GM10248 (cell line): ENCODE measurements around the gene B3GLCT.

Experiments
- CTCF ChIA-PET: fragments of 300-600 bp; sonication (Branson Sonifier 250); formaldehyde crosslinking; extraction: SDS; loops from one replicate; lab custom pipeline; 2021; ENCODE audit warnings: antibody characterized with exemption; lab: Yijun Ruan, JAX
- POLR2A ChIA-PET: fragments of 350-650 bp; sonication (Branson Sonifier 250); formaldehyde crosslinking; extraction: SDS; loops from one replicate; lab custom pipeline; 2020; ENCODE audit warnings: antibody characterized with exemption; lab: Yijun Ruan, JAX
- DNase-seq: peaks from one replicate; pipeline ENCODE4 v3.0.0; 2012; ENCODE audit errors: extremely low spot score
- TF ChIP-seq, protein P1 (sequence below): IDR thresholded peaks from 2 replicates; pipeline ENCODE4 v1.5.1; 2012; ENCODE audit warnings: mild to moderate bottlenecking, low read depth; ENCODE audit errors: extremely low read depth, missing control alignments, control extremely low read depth

Gene B3GLCT

DNA sequence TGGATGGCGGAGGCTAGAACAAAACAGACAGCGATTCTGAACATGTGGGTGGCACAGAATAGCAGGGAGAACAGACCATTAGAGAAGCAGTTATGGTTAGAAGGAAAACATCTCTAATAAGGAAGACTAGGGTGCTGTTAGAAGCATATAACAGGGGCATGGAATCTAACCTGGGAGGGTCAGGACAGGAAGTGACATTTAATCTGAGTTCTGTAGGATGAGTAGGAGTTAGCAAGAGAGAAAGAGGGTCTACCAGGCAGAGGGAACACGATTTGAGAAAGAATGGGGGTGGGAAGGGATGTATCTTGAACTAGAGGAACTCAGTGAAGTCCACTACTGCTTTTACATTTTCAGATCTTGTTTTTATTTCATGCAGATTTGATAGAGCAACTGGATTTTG, 48.6 kb downstream of the B3GLCT start:
- no peak for DNase-seq
- TF ChIP-seq, protein P1, sequence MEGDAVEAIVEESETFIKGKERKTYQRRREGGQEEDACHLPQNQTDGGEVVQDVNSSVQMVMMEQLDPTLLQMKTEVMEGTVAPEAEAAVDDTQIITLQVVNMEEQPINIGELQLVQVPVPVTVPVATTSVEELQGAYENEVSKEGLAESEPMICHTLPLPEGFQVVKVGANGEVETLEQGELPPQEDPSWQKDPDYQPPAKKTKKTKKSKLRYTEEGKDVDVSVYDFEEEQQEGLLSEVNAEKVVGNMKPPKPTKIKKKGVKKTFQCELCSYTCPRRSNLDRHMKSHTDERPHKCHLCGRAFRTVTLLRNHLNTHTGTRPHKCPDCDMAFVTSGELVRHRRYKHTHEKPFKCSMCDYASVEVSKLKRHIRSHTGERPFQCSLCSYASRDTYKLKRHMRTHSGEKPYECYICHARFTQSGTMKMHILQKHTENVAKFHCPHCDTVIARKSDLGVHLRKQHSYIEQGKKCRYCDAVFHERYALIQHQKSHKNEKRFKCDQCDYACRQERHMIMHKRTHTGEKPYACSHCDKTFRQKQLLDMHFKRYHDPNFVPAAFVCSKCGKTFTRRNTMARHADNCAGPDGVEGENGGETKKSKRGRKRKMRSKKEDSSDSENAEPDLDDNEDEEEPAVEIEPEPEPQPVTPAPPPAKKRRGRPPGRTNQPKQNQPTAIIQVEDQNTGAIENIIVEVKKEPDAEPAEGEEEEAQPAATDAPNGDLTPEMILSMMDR, result no peak
- ChIA-PET POLR2A (no interaction called here), CTCF (interaction anchor here (1.1 to 2.3 kb wide), 4 partner anchors 10 to 15 kb away, joined by 3 to 14 read pairs (median 4); no protein-coding TSS in a partner anchor)

DNA sequence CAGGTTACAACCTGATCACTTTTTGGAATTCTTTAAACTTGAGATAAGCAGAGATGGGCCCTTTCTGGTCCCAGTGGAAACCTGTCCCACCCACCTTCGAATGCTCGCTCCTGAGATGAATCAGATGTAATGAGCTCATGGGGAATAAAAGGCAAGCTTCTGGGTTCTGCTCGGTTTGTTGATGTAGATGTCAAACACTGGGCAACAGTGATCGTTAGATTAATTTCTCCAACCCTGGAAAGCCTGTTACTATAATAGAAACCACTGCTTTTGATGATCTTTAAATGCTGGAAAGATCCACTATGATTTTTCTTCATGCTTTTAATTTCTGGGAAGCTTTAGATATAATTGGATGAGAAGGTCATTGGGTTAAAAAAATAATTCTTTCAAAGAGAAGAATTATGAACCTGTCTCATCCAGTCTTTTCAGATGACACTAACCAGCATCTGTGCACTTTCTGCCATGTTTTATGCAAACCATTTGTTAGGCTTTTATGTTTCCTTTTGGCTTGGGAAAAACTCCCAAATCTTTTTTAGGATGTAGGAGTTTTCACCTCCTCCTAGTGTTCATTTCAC, 49.3 kb downstream of the B3GLCT start:
- TF ChIP-seq, protein P1, result no peak
- no peak for DNase-seq
- POLR2A ChIA-PET, result no interaction called here
- CTCF ChIA-PET, result interaction anchor here (1.1 to 1.3 kb wide), 2 partner anchors 11 to 14 kb away, joined by 3 to 5 read pairs; no protein-coding TSS in a partner anchor

DNA sequence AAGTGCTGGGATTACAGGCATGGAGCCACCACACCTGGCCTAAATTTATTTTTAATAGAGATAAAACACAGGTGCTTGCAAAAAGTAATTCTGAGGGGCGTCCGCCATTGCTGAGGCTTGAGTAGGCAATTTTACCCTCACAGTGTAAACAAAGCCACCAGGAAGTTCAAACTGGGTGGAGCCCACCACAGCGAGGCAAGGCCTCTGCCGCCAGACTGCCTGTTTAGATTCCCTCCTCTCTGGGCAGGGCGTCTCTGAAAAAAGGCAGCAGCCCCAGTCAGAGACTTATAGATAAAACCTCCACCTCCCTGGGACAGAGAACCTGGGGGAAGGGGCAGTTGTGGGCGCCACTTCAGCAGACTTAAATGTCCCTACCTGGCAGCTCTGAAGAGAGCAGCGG, 50.7 kb downstream of the B3GLCT start:
- ChIA-PET CTCF (no interaction called here), POLR2A (no interaction called here)
- TF ChIP-seq, protein P1, result no peak
- no peak for DNase-seq

DNA sequence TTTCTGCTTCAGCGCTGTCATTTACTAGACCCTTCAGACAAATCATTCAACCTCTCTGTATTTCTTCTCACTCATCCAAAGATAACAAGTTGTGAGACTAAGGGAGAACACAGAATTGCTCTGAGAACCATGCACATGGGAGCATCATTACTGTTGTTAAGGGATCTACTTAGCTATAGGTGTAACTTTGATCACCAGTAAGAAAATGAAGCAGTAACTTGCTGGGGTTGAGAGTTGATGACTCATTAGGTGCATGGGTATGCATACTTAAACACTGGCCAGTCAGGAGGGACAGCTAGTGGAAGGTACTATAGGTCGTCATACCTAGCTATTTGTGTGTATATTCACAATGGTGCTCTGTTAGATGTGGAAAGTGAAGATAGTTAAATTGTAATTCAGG, 61.5 kb downstream of the B3GLCT start:
- TF ChIP-seq, protein P1, result no peak
- ChIA-PET POLR2A (no interaction called here), CTCF (interaction anchor here (1.3 kb wide), 1 partner anchor 16 kb away, joined by 4 read pairs; no protein-coding TSS in a partner anchor)
- no peak for DNase-seq

DNA sequence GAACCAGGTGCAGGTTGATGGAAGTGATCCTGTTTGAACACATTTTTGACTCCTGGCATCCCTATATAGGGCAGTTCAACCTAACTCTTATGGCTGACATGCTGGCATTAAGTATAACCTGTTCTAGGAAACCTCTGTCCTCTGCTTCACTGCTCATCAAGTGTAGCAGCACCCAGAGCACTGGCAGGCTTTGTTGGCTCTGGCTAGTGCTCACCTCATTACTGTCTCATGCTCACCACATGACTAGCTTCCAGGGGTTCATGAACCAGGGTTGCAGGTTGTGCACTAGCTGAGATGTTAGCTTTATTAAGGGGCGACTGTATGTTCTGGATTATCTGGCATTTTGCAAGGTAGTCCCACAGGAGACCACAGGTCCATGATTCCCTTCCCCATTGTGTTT, 63.6 kb downstream of the B3GLCT start:
- TF ChIP-seq, protein P1, result no peak
- DNase-seq, result no peak
- ChIA-PET CTCF (interaction anchor here (0.9 kb wide), 1 partner anchor 15 kb away, joined by 3 read pairs; no protein-coding TSS in a partner anchor), POLR2A (no interaction called here)

DNA sequence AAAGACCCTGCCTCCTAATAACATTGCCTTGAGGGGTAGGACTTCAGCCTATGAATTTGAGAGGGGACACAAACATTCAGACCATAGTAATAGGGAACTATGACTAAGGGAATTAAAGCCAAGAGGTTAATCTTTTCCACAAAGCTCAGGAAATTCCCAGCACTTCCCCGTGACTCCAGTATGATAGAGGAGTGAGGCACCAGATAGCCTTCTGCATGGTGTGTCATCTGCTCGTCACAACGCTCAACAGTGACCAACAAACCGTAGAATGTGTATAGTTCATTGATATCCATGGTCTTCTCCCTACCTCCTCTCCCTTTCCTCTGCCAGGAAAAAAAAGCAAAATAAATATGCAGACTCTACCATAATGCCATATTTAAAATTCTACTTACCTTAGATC, 64.4 kb downstream of the B3GLCT start:
- TF ChIP-seq, protein P1, result no peak
- POLR2A ChIA-PET, result no interaction called here
- CTCF ChIA-PET, result no interaction called here
- DNase-seq, result no peak
